Testis (tissue), 3 donors: ENCODE data around the gene CRADD. TPM values are rescaled to one million over a fixed set of nuclear protein-coding genes. Genes with fewer than 3 reads are reported as not detected.

Experiments
- DNase-seq: peaks from one replicate; pipeline ENCODE4 v3.0.0-alpha.2; 2019
- H3K27ac ChIP-seq, 2 donors: fragments of 200-600 bp; sonication (generic); one replicate each; pipeline ENCODE4 v1.5.1; 2019
- H3K27me3 ChIP-seq: fragments of 200-600 bp; sonication (generic); one replicate; pipeline ENCODE4 v1.5.1; 2019
- H3K36me3 ChIP-seq: fragments of 200-600 bp; sonication (generic); one replicate; pipeline ENCODE4 v1.5.1; 2017; ENCODE audit warnings: low read depth; ENCODE audit errors: missing control alignments
- H3K4me1 ChIP-seq: fragments of 200-600 bp; sonication (generic); one replicate; pipeline ENCODE4 v1.5.1; 2019
- H3K4me3 ChIP-seq, 2 donors: fragments of 200-600 bp; sonication (generic); one replicate each; pipeline ENCODE4 v1.5.1; 2017 to 2019
- H3K9me3 ChIP-seq: fragments of 200-600 bp; sonication (generic); one replicate; pipeline ENCODE4 v1.5.1; 2017
- CTCF ChIP-seq, 3 experiments: fragments of 450-650 bp in 2 of 3; fragments of 200-600 bp in 1 of 3; sonication (generic) in 1 of 3; IDR thresholded peaks; one replicate each; pipeline ENCODE4 v1.5.1; 2016 to 2019; ENCODE audit warnings: antibody characterized with exemption in 3 of 3, mild to moderate bottlenecking in 2 of 3, moderate library complexity in 1 of 3
- POLR2A ChIP-seq: fragments of 450-650 bp; IDR thresholded peaks from one replicate; pipeline ENCODE4 v1.6.1; 2017; ENCODE audit warnings: antibody characterized with exemption, mild to moderate bottlenecking, moderate library complexity
- WGBS, 2 donors: methylation state at CpG; one replicate each; pipeline ENCODE4 v1.1.5; 2018; 5-methylcytosine and 5-hydroxymethylcytosine counted together
- intact Hi-C: fragments of 100-400 bp; cut with DNase I; formaldehyde crosslinking; loops from one replicate; pipeline ENCODE4 v1.15.1; 2023; ENCODE audit warnings: low total_unique reads
- polyA plus RNA-seq: library from polyadenylated mRNA; stranded (reverse); fragments of 350-450 nt; fragmentation: Illumina TruSeq; extraction: RNeasy Lipid Tissue Mini Kit (QIAGEN cat#74804); gene quantifications from one replicate; pipeline ENCODE4 v1.2.3, GENCODE V29; 2014; ENCODE audit warnings: low read depth, low replicate concordance; ENCODE audit not compliant: insufficient read depth
- total RNA-seq, 2 donors: library from RNA; depleted of rRNA; stranded (reverse); fragments of >200 nt; gene quantifications; one replicate each; pipeline ENCODE4 v1.2.3, GENCODE V29; 2016

Gene CRADD
- total and polyA plus RNA-seq, 3 donors from 2014 or later, result 43.2 to 53.0 (median 46.0) TPM

DNA sequence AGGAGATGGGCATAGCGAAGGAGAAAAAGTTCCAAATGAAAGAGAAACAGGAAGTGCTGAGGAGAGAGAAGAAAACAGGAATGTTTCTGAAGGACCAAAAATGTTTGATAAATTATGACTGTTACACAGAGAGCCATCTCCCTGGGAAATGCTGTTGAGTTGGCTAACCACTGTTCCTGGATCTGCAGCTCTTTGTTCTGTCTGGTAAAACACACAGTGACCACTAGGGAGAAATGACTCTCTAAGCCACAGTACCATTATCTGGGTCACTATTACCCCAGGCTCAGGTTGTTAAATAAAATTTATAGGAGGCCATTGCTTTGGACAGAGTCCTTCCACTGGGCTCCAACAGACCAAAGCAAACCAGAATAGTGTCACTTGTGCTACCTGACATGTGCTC lies 219.3 kb downstream of the CRADD start:
- intact Hi-C loops, result no loop called here
- no peaks in the 10 kb centered on the region for H3K9me3 ChIP-seq

DNA sequence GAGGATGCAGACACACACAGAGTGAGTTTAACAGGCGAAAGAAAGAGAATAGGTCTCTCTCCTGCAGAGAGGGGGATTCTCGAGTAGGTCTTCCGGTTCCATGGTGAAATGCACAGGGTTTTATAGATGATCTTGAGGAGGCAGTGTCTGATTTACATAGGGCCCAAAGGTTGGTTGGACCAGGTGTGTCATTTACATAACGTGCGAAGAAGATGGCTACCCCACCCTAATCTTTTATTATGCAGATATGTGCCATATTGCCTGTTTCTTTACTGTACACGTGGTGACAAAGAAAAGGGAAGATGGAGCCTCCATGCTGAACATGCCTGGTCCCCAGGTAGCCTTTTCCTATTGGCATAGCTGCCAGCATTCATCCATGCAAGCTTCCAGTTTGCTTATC lies 219.8 kb downstream of the CRADD start:
- H3K9me3 ChIP-seq, result no peaks in the 10 kb centered on the region
- H3K27me3 ChIP-seq, result no peaks in the 10 kb centered on the region
- intact Hi-C loops, result no loop called here
- no peaks in the 10 kb centered on the region for H3K36me3 ChIP-seq
- no peak overlapping the region for H3K4me3 ChIP-seq
- WGBS, 2 donors, result 91 to 96% methylated on average over 6 of the region's 6 CpGs
- no peak for DNase-seq
- TF ChIP-seq CTCF (IDR thresholded peaks at IDR 0.05) (no peak), POLR2A (no peak)
- H3K27ac ChIP-seq, result no peak overlapping the region
- H3K4me1 ChIP-seq, result peaks cover 12% of the 10 kb centered on the region

More for the DNA sequence above, 219.3 kb downstream of the CRADD start:
- WGBS, 2 donors, result 86 to 93% methylated on average over 1 of the region's 1 CpG
- Histone ChIP-seq H3K36me3 (no peaks in the 10 kb centered on the region), H3K27ac (no peak overlapping the region), H3K4me3 (no peak overlapping the region), H3K4me1 (peaks cover 12% of the 10 kb centered on the region), H3K27me3 (no peaks in the 10 kb centered on the region)
- DNase-seq, result no peak
- TF ChIP-seq CTCF (IDR thresholded peaks at IDR 0.05) (no peak), POLR2A (no peak)

DNA sequence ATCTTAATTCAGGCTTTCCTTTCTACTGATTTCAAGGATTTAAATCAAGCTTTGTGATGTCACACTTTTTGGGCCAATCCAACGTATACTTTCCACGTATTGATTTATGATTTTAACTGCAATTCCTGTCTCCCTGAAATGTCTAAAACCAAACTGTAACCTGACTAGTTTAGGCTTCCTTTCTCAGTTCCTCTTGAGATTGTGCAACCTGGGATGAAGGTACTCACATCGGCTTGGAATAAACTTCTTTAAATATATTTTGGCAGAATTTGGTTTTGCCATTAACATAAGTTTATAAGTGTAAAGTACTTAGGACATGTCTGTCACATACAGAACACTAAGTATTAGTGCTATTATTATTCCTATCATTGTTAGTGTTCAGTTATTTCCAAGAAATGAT lies 224.6 kb downstream of the CRADD start:
- WGBS, 2 donors, result 88 to 93% methylated on average over 3 of the region's 3 CpGs
- DNase-seq, result no peak
- Histone ChIP-seq H3K4me3 (no peak overlapping the region), H3K36me3 (no peaks in the 10 kb centered on the region), H3K9me3 (no peaks in the 10 kb centered on the region), H3K27me3 (no peaks in the 10 kb centered on the region), H3K27ac (no peak overlapping the region), H3K4me1 (no peaks in the 10 kb centered on the region)
- intact Hi-C loops, result no loop called here
- no peak for TF ChIP-seq CTCF (IDR thresholded peaks at IDR 0.05)
- TF ChIP-seq POLR2A, result no peak

DNA sequence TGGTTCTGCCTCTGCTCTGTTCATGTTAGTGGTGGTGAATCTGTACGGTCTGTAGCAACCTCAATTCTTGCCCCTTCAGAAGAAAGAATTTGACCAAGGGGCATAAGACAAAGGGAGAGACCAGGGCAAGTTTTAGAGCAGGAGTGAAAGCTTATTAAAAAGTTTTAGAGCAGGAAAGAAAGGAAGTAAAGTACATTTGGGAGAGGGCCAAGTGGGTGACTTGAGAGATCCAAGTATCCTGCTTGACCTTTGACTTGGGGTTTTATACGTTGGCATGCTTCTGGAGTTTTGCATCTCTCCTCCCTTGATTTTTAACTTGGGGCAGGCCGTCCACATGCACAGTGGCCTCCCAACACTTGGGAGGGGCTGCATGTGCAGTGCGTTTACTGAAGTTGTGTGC lies 225.0 kb downstream of the CRADD start:
- intact Hi-C loops, result no loop called here
- no peaks in the 10 kb centered on the region for H3K27me3 ChIP-seq
- H3K9me3 ChIP-seq, result no peaks in the 10 kb centered on the region
- no peaks in the 10 kb centered on the region for H3K4me1 ChIP-seq
- H3K27ac ChIP-seq, result no peak overlapping the region
- H3K36me3 ChIP-seq, result no peaks in the 10 kb centered on the region
- WGBS, 2 donors, result 92 to 93% methylated on average over 4 of the region's 4 CpGs
- TF ChIP-seq POLR2A, result no peak
- TF ChIP-seq CTCF (IDR thresholded peaks at IDR 0.05), result no peak
- DNase-seq, result no peak
- H3K4me3 ChIP-seq, result no peak overlapping the region

GRCh38 chr12:93902736-93903562 lies 225.8 kb downstream of the CRADD start:
- no peaks in the 10 kb centered on the region for H3K9me3 ChIP-seq
- TF ChIP-seq POLR2A (no peak), CTCF (IDR thresholded peaks at IDR 0.05) (no peak)
- no peak overlapping the region for H3K4me3 ChIP-seq
- no peaks in the 10 kb centered on the region for H3K4me1 ChIP-seq
- H3K27me3 ChIP-seq, result no peaks in the 10 kb centered on the region
- no peak for DNase-seq
- no peaks in the 10 kb centered on the region for H3K36me3 ChIP-seq
- WGBS, 2 donors, result 88 to 89% methylated on average over 5 of the region's 5 CpGs
- intact Hi-C loops, result no loop called here
- no peak overlapping the region for H3K27ac ChIP-seq
